Measurements from ENCODE around the gene KAZN.
"Not testable (repeated sequence)": the region's sequence is repeated elsewhere in the genome, so short reads cannot be mapped to it uniquely, and the experiment has no call there.

KAZN gene

DNA sequence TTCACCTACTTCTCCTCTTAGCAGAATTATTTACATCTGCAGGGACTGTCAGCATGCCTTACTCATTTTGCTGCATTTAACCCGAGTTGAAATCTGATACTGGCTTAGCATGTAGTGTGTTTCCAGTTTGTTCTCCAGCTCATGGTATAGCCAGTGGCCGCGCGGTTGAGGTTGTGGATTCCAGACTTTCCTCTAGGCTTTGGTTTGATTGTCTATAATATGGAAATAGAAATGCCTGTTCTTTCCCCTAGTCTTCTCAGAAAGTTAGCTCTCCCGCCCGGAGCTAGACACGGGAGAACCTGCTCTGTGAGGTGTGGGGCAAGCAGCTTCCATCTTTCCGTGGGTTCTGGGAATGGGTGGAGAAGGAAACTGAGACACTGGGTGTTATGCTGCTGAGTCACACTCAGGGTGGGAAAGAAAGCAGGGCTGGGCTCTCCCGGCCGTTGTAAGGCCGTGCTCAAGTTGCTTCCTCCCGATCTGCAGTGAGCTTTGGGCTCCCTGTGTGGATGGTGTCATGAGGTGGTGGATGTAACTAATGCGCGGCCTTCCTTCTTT, 348.3 kb downstream of the KAZN start:
- DNase-seq: no peak

- DNase-seq: no peak
Measured at GRCh38 chr1:14947421-14947820, 348.9 kb downstream of the KAZN start.

DNA sequence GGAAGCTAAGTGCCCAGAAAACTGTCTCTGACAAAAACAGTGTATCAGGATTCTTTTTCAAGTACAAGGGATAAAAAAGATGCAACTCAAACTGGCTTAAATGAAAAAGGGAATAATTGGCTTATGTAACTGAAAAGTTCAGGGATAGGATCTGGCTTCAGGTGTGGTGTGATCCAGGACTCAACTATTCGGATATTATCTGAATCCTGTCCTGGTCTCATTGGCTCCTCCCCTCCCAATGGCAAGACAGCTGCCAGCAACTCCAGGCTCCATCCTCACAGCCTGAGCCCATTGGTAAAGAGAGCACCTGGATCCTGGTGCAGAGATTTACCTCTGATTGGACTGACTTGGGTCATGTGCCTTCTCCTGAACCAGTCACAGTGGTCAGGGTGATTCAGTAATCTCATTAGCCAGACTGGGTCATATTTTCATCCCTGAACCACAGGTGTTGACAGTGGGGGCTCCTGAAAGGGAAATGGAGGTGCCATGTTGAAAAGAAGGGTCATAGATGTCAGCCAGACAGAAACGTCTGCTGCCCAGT, 349.7 kb downstream of the KAZN start:
- DNase-seq: no peak

GRCh38 chr1:14949270-14949835, 350.9 kb downstream of the KAZN start:
- no peak for DNase-seq

GRCh38 chr1:14949836-14950713, 351.6 kb downstream of the KAZN start:
- DNase-seq: no peak

GRCh38 chr1:14951766-14952165, 353.3 kb downstream of the KAZN start:
- DNase-seq: no peak

- no peak for DNase-seq
Measured at GRCh38 chr1:14952626-14953314, 354.3 kb downstream of the KAZN start.

DNA sequence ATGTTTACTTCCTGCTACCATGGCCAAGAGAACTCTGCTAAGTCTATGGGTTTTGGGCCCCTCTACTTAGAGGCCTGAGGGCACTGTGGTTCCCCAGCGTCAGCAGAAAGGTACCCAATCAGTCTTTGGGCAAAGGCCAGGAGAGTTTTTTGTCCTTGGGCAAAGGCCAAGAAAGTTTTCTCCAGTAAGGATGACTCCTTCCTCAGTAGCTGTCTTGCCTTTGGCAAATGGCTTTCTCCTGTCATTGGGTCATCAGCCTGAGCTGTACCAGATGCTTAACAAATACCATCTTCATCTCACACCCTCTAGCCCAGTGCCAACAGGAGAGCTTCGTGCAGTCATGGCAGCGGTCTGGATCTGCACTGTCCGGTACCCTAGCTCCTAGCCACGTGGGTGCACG, 355.7 kb downstream of the KAZN start:
- DNase-seq: no peak

GRCh38 chr1:14954930-14955329, 356.4 kb downstream of the KAZN start:
- no peak for DNase-seq

DNA sequence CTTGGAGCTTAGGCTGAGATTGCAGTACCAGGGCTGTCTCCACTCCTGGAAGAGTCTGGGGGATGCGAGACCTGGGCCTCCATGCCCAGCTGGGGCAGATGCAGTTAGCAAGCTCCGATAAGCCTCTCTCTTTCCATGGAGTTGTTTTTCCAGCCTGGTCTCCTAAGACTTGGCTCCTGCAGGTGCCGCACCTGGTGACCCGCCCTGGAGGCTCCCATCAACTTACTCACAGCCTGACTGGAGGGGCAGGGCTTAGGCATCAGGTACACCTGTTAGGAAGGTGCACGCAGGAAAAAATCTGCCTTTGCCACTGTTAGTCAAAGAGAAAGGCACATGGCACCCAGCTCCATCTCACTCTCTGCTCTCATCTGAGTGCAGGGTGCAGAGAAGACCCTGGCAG, 356.9 kb downstream of the KAZN start:
- DNase-seq: no peak

DNA sequence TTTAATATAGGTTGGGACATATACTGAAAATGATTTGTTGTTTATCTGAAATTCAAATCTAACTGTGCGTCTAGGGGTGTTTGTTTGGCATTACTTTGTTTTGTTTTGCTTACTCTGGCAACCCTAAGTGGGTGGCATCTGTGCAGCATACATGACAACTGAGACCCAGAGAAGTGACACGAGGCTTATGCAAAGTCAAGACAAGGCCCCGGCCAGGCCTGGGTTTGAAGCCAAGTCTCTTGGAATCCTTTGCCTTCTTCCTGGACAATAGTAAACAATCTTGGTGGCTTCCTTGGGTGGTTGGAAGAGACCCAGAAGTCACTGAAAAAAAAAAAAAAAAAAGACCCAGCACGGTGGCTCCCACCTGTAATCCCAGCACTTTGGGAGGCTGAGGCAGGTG, 357.5 kb downstream of the KAZN start:
- DNase-seq: no peak

- DNase-seq: no peak
Measured at GRCh38 chr1:14956579-14957195, 358.2 kb downstream of the KAZN start.

DNA sequence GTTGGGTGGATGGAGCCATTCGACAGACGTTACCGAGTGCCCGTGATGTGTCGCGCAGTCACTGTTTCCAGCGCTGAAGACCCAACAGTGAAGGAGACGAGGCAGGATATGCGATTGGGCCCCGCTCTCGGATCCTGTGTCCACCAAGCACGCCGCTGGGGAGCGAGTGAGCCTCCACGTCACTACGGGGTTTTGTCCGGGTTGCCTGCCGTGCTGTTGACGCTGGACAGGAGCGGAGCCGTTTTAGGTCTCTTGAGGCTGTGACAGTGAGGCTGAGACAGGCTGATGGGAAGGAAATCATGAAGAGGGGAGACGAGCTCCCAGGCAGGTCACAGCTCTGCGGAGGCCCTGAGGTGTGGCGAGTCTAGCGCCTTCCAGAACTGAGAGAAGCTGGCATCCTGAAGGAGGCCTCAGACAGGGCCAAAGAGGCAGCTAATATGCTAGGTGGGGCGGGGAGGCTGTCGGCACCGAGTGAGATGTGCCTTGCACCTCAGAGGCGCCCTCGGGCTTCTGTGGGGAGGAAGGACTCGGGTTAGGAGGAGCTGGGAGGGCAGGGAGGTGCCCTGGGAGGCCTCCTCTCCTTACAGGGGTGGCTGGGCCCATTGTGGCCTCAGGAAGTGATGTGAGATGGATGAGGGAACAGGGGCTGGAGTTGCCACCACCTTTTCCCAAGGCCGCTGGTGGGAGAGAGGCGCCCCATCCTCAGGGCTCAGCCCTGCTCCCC, 359.1 kb downstream of the KAZN start:
- no peak for DNase-seq

- no peak for DNase-seq
Measured at GRCh38 chr1:14958249-14959058, 360.0 kb downstream of the KAZN start.

DNA sequence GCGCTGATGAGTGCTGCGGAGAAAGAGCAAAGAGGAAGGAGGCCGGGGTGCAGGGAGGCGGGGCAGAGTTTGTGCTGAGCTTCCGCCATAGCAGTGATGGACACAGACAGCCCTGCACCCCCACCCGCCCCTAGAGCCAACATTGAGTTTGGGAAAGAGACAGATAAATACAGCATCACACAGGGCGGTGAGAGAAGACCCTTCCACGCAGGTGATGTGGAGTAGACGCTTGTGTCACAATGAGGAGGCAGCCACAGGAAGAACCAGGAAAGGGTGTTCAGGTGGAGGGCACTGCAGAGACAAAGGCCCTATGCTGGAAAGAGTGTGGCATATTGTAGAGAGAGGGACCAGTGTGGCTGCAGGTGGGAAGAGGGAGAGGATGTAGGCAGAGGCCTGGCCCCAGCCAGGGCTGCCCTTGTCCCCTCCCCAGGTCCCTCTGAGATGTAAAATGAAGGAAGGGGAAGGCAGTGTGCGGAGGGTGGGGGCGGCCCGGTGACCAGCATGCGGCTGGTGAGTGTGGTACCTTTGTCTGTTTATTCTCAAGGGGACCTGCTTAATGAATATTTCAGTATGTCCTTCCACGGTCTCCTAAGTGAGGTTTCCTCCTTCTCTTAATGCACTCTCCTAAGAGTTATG, 360.7 kb downstream of the KAZN start:
- DNase-seq: no peak

DNA sequence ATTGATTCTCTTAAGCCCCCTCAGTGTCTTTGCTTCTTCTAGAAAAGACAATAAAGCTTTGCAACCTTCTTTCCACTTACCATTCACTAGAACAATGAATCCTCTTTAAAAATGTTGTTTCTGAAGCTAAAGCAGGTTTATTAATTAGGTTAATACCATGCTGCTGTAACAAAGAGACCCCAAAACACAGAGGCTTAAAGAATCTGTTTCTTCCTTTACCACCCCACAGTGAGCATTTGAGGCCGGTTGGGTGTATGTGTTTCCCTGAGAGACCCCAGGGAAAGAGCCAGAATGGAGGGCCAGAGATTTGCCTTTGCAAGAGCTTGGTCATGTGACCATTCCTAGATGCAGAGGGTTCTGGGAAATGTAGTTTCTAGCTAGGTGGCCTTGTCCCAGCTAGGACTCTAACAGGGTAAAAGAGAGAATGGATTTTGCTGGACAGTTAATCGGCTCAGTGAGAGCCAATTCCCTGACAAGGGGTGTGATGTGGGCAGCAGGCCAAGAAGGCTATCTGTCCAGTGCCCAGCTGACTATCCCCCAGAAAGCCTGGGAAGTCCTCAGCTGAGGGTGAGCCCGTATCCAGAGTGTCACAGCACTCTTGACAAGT, 363.3 kb downstream of the KAZN start:
- DNase-seq: no peak

DNA sequence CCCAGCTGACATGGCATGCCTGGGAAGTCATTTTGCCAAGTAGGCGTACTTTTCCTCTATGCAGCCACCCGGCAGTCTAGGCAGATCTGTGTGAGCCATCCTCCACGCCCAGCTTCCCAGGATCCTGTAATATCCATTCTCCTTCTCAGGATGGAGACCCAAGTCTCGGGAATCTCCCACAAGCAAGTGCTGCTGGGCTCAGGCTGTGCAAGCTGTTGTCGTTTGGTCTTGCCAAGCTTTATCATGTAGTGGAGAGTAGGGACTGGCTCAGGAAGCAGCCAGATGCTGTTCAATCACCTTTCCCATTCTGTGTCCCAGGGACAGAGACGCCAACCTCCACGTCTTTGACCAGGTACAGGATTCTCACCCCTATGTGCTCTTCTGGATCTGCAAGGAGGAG, 363.9 kb downstream of the KAZN start:
- no peak for DNase-seq

DNA sequence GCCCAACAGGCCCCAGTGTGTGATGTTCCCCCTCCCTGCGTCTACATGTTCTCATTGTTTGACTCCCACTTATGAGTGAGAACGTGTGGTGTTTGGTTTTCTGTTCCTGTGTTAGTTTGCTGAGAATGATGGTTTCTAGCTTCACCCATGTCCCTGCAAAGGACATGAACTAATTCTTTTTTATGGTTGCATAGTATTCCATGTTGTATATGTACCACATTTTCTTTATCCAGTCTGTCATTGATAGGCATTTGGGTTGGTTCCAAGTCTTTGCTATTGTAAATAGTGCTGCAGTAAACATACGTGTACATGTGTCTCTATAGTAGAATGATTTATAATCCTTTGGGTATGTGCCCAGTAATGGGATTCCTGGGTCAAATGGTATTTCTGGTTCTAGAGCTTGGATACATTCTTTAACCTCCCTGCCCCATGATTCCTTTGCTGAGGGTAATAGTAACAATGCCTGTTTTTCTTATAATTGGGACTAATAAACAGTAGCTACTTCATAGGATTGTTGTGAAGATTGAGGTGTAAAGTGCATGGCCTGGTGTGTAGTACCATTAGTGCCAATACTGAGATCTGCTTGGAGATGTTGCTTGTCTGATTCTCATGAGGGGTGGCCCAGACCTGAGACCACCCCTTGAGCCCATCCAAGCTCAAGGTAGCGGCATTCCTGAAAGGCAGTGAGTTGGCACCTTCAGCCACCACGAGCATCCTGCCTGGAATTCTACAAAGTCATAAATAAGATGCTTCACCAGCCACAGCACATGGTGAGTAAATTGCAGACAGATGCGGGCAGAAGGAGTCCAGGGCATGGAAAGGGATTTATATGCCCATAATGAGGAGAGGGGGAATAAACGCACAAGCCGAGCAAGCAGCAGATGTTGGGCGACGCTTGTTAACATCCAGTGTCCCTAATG, 365.6 kb downstream of the KAZN start:
- DNase-seq: not testable (repeated sequence)

DNA sequence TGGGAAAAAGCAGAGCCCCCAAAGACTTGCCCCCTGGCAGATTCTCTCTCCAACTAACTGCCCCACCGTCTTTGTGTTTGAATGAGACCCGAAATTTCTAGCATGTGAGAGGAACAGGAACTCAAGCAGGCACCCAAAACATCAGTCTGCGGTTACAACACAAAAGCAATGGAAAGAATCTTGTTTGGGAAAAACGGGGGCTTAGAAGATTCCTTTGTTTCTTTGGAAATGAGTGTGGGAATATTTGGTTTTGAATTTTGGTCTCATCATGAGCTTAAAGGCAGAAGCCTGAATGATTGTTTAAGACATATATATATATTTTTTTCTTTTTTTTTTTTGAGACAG, 366.2 kb downstream of the KAZN start:
- no peak for DNase-seq
